K562 (cell line): ENCODE measurements around the gene HRCT1. TPM values are rescaled to one million over a fixed set of nuclear protein-coding genes. Genes with fewer than 3 reads are reported as not detected.

Experiments used
- AFF1 ChIP-seq, 2 experiments: fragments of 450-650 bp; IDR thresholded peaks; 2 replicates each; pipeline ENCODE4 v1.6.1; 2018; ENCODE audit warnings: mild to moderate bottlenecking in 2 of 2, low read depth in 1 of 2; ENCODE audit not compliant: partially characterized antibody in 2 of 2
- CBFA2T3 ChIP-seq: fragments of 450-650 bp; IDR thresholded peaks from 2 replicates; pipeline ENCODE4 v1.6.1; 2017
- CCNT2 ChIP-seq: IDR thresholded peaks from 2 replicates; pipeline ENCODE4 v1.6.1; 2011; ENCODE audit warnings: borderline replicate concordance, low read depth, mild to moderate bottlenecking, moderate library complexity, mixed read lengths, low read length; ENCODE audit not compliant: insufficient read length; ENCODE audit errors: extremely low read depth
- ETV6 ChIP-seq, 3 experiments: fragments of 150-350 bp in 1 of 3; sonication (generic) in 1 of 3; formaldehyde crosslinking in 1 of 3; IDR thresholded peaks; 2 replicates each; pipeline versions ENCODE4 v1.6.1 to v1.8.0; 2014 to 2022; ENCODE audit warnings: borderline replicate concordance in 2 of 3, low read depth in 2 of 3, antibody characterized with exemption in 1 of 3, low read length in 1 of 3, mild to moderate bottlenecking in 1 of 3, missing genetic modification reagents in 1 of 3
- GABPB1 ChIP-seq: sonication (generic); formaldehyde crosslinking; IDR thresholded peaks from 2 replicates; pipeline ENCODE4 v1.8.0; 2022; ENCODE audit warnings: mild to moderate bottlenecking, missing genetic modification reagents
- GATAD2B ChIP-seq: fragments of 450-650 bp; IDR thresholded peaks from 2 replicates; pipeline ENCODE4 v1.6.1; 2017; ENCODE audit warnings: mild to moderate bottlenecking, borderline replicate concordance
- LEF1 ChIP-seq: fragments of 450-650 bp; IDR thresholded peaks from 2 replicates; pipeline ENCODE4 v1.6.1; 2016; ENCODE audit warnings: mild to moderate bottlenecking
- MEIS2 ChIP-seq: fragments of 450-650 bp; IDR thresholded peaks from 2 replicates; pipeline ENCODE4 v1.6.1; 2014; ENCODE audit warnings: mild to moderate bottlenecking; ENCODE audit not compliant: partially characterized antibody
- NCOA4 ChIP-seq: fragments of 450-650 bp; IDR thresholded peaks from 2 replicates; pipeline ENCODE4 v1.6.1; 2018; ENCODE audit warnings: mild to moderate bottlenecking; ENCODE audit not compliant: partially characterized antibody
- PKNOX1 ChIP-seq: fragments of 450-650 bp; IDR thresholded peaks from 2 replicates; pipeline ENCODE4 v1.6.1; 2016
- RFX1 ChIP-seq: fragments of 450-650 bp; IDR thresholded peaks from 2 replicates; pipeline ENCODE4 v1.6.1; 2016; ENCODE audit warnings: mild to moderate bottlenecking, moderate library complexity
- SMAD3 ChIP-seq: fragments of 450-650 bp; formaldehyde crosslinking; conservative IDR thresholded peaks from 2 replicates; pipeline ENCODE4 v1.4.0; 2020; ENCODE audit warnings: mild to moderate bottlenecking
- SMARCB1 ChIP-seq: IDR thresholded peaks from 2 replicates; pipeline ENCODE4 v1.6.1; 2011; ENCODE audit warnings: improper control_type of control experiment, low read depth; ENCODE audit not compliant: insufficient read length
- STAT5A ChIP-seq: IDR thresholded peaks from 2 replicates; pipeline ENCODE4 v1.6.1; 2012; ENCODE audit warnings: low read length, inconsistent platforms, borderline replicate concordance
- TBL1XR1 ChIP-seq, 2 experiments: IDR thresholded peaks; 2 replicates each; pipeline ENCODE4 v1.6.1; 2012; ENCODE audit warnings: improper control_type of control experiment in 2 of 2, low read length in 2 of 2, mild to moderate bottlenecking in 1 of 2
- ZKSCAN8 ChIP-seq: fragments of 200-800 bp; sonication (Bioruptor generic); IDR thresholded peaks from 2 replicates; pipeline ENCODE4 v1.6.1; 2016; ENCODE audit warnings: missing genetic modification characterization, missing compliant biosample characterization
- ZSCAN32 ChIP-seq: fragments of 450-650 bp; formaldehyde crosslinking; IDR thresholded peaks from 2 replicates; pipeline ENCODE4 v1.4.0; 2020; ENCODE audit warnings: mild to moderate bottlenecking, moderate library complexity
- polyA plus RNA-seq, 8 experiments: library from polyadenylated mRNA; depleted of rRNA in 4 of 8; stranded (reverse) in 5 of 8; unstranded in 3 of 8; fragments of >200 nt; fragmentation: Nextera tagmentation in 2 of 8; fragmentation: Illumina TruSeq in 1 of 8; extraction: Ambion mirVana in 2 of 8; extraction: Trizol in 1 of 8; gene quantifications; 2 replicates each; pipeline versions ENCODE4 v1.2.1 to v1.2.3, GENCODE V29; 2011 to 2014; ENCODE audit warnings: inconsistent platforms in 1 of 8, missing spikeins in 1 of 8
- total RNA-seq, 7 experiments: library from RNA; depleted of rRNA in 6 of 7; stranded (reverse); fragments of >200 nt in 6 of 7; fragmentation: Illumina TruSeq in 2 of 7; extraction: Trizol in 2 of 7; gene quantifications; 2 replicates each; pipeline versions ENCODE4 v1.2.1 to v1.2.3, GENCODE V29; 2011 to 2021; ENCODE audit warnings: low replicate concordance in 1 of 7
- TF ChIP-seq, protein P1 (sequence below): sonication (generic); IDR thresholded peaks from 2 replicates; pipeline ENCODE4 v1.6.1; 2016
- TF ChIP-seq, protein P2 (sequence below): IDR thresholded peaks from 2 replicates; pipeline ENCODE4 v1.6.1; 2012; ENCODE audit warnings: low read depth, low read length, improper control_type of control experiment, borderline replicate concordance

Gene HRCT1
- total and polyA plus RNA-seq, 9 of the 15 experiments (the other 6 are each of a cell fraction or from before 2014, with no cell fraction given) = 0.40 TPM; not detected in 8

DNA sequence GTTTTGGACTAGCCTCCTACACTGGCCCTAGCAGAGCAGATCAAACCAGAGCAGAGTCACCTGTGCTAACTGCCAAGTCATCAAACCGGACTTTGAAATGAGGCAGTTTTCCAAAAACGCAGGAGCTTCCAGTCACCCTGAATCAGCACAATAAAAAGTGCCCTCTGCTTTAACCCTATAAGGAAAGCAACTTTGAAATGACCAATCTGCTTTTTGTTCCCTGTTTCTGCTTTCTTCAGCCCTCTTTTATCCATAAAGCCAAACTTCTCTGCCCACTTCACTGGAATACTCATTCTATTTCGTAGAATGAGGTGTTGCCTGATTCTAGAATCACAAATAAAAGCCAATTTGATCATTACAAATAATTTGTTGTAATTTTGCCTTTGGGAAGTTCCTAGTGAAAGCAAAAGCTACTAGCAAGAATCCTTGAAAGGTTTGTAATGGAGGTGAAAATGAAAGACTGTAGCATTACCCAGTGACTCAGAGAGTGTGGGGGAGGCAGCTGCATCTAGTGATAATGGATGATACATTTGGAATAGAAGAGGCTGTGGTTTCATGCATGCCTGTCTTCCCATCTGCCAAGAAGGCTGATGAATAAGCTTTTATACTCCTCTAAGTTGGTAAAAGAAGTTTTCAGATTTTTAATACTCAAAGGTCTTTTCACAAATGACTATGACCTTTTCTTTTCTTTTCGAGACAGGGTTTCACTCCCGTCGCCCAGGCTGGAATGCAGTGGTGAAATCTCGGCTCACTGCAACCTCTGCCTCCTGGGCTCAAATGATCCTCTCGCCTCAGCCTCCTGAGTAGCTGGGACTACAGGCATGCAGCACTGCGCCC, 18.1 kb downstream of the HRCT1 start (continued):
- no peak for TF ChIP-seq GATAD2B
- peak; percentile 66; the same call in 1 of the 2 replicates for TF ChIP-seq PKNOX1
- peak; percentile 29; the same call in 1 of the 2 replicates for TF ChIP-seq ZKSCAN8 (CRISPR knock-in tag)
- TF ChIP-seq TBL1XR1 (IDR thresholded peaks at IDR 0.05; ENCODE audit: low read length in 2 of 2) = peak in 1 of 2 experiments; percentile 43; a peak in 2 of 4 replicates
- no peak for TF ChIP-seq SMARCB1
- TF ChIP-seq SMAD3 (CRISPR knock-in tag) = no peak
- TF ChIP-seq, protein P1, sequence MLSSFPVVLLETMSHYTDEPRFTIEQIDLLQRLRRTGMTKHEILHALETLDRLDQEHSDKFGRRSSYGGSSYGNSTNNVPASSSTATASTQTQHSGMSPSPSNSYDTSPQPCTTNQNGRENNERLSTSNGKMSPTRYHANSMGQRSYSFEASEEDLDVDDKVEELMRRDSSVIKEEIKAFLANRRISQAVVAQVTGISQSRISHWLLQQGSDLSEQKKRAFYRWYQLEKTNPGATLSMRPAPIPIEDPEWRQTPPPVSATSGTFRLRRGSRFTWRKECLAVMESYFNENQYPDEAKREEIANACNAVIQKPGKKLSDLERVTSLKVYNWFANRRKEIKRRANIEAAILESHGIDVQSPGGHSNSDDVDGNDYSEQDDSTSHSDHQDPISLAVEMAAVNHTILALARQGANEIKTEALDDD = peak; percentile 54; the same call in 1 of the 2 replicates
- TF ChIP-seq ZSCAN32 = peak; percentile 34; the same call in 1 of the 2 replicates
- peak; percentile 71 for TF ChIP-seq STAT5A
- no peak for TF ChIP-seq RFX1
- TF ChIP-seq GABPB1 (CRISPR knock-in tag) = no peak
- TF ChIP-seq ETV6 (IDR thresholded peaks at IDR 0.05; ENCODE audit: borderline replicate concordance in 1 of 2, low read depth in 2 of 2, low read length in 1 of 2) = peak in 1 of 2 experiments; percentile 10; a peak in 1 of 4 replicates
- TF ChIP-seq ETV6 (CRISPR knock-in tag; IDR thresholded peaks at IDR 0.05; ENCODE audit: borderline replicate concordance) = no peak
- TF ChIP-seq CCNT2 = peak; percentile 40
- peak in 1 of 2 experiments; percentile 47 for TF ChIP-seq AFF1 (IDR thresholded peaks at IDR 0.05; ENCODE audit: low read depth in 1 of 2, partially characterized antibody in 2 of 2)
- no peak for TF ChIP-seq NCOA4
- peak; percentile 89 for TF ChIP-seq CBFA2T3
- TF ChIP-seq MEIS2 = peak; percentile 72
- TF ChIP-seq, protein P2, sequence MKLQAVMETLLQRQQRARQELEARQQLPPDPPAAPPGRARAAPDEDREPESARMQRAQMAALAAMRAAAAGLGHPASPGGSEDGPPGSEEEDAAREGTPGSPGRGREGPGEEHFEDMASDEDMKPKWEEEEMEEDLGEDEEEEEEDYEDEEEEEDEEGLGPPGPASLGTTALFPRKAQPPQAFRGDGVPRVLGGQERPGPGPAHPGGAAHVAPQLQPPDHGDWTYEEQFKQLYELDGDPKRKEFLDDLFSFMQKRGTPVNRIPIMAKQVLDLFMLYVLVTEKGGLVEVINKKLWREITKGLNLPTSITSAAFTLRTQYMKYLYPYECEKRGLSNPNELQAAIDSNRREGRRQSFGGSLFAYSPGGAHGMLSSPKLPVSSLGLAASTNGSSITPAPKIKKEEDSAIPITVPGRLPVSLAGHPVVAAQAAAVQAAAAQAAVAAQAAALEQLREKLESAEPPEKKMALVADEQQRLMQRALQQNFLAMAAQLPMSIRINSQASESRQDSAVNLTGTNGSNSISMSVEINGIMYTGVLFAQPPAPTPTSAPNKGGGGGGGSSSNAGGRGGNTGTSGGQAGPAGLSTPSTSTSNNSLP = peak; percentile 92
- TF ChIP-seq LEF1 = peak; percentile 96
